ENCODE results near the gene CD28.

DNA sequence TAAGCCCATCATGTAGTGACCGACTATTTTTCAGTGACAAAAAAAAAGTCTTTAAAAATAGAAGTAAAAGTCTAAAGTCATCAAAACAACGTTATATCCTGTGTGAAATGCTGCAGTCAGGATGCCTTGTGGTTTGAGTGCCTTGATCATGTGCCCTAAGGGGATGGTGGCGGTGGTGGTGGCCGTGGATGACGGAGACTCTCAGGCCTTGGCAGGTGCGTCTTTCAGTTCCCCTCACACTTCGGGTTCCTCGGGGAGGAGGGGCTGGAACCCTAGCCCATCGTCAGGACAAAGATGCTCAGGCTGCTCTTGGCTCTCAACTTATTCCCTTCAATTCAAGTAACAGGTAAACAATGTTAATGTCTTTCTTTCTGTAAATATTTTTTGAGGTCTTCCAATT lies at the start of gene CD28:
- TF ChIP-seq, protein P1, sequence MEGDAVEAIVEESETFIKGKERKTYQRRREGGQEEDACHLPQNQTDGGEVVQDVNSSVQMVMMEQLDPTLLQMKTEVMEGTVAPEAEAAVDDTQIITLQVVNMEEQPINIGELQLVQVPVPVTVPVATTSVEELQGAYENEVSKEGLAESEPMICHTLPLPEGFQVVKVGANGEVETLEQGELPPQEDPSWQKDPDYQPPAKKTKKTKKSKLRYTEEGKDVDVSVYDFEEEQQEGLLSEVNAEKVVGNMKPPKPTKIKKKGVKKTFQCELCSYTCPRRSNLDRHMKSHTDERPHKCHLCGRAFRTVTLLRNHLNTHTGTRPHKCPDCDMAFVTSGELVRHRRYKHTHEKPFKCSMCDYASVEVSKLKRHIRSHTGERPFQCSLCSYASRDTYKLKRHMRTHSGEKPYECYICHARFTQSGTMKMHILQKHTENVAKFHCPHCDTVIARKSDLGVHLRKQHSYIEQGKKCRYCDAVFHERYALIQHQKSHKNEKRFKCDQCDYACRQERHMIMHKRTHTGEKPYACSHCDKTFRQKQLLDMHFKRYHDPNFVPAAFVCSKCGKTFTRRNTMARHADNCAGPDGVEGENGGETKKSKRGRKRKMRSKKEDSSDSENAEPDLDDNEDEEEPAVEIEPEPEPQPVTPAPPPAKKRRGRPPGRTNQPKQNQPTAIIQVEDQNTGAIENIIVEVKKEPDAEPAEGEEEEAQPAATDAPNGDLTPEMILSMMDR (IDR thresholded peaks at IDR 0.05; ENCODE audit: borderline replicate concordance, extremely low read depth, low read length, poor library complexity, severe bottlenecking), result no peak
- no peak for TF ChIP-seq EZH2 (IDR thresholded peaks at IDR 0.05; ENCODE audit: borderline replicate concordance, low read depth, low read length, severe bottlenecking)

All from DND-41 (cell line).